ENCODE measurements around the gene SNED1.

GRCh38 chr2:241064008-241064801 is 65.8 kb downstream of the SNED1 start:
- TF ChIP-seq CTCF (IDR thresholded peaks at IDR 0.05) = no peak
- no peak for TF ChIP-seq EZH2phosphoT487 (IDR thresholded peaks at IDR 0.05)
